PC-3 (cell line): ENCODE results near the gene NEGR1. TPM values are rescaled to one million over a fixed set of nuclear protein-coding genes. Genes with fewer than 3 reads are reported as not detected.

ENCODE experiments used
- ATAC-seq: fragments of 200-7000 bp; cut with Tn5 transposase; 2 replicates; pipeline ENCODE4 v1.9.1; 2020; ENCODE audit warnings: mild to moderate bottlenecking, moderate library complexity
- BruUV-seq: library from RNA; stranded (reverse); fragments of 400-500 nt; replicated peaks from 2 replicates; lab custom pipeline; 2021; lab: Mats Ljungman, UMichigan
- CTCF ChIA-PET: fragments of 300-600 bp; sonication (Branson Sonifier 250); formaldehyde crosslinking; loops from one replicate; lab custom pipeline; 2022; ENCODE audit warnings: antibody characterized with exemption; lab: Charles Lee
- POLR2A ChIA-PET: fragments of 300-600 bp; sonication (Branson Sonifier 250); formaldehyde crosslinking; loops from one replicate; lab custom pipeline; 2022; ENCODE audit warnings: antibody characterized with exemption; ENCODE audit not compliant: unreplicated experiment; lab: Charles Lee
- DNase-seq: peaks from one replicate; pipeline ENCODE4 v3.0.0-alpha.2; 2015
- H2AFZ ChIP-seq: fragments of 300-600 bp; sonication (generic); 2 replicates; pipeline ENCODE4 v1.6.0; 2016; ENCODE audit warnings: antibody characterized with exemption, low read length
- H3F3A ChIP-seq: fragments of 300-600 bp; sonication (generic); one replicate; pipeline ENCODE4 v1.6.0; 2017; ENCODE audit warnings: antibody characterized with exemption, low read length, control low read depth, mild to moderate bottlenecking; ENCODE audit not compliant: unreplicated experiment
- H3K27ac ChIP-seq: fragments of 300-600 bp; sonication (generic); 2 replicates; pipeline ENCODE4 v1.5.1; 2016; ENCODE audit warnings: mild to moderate bottlenecking, low read length
- H3K27me3 ChIP-seq: fragments of 300-600 bp; sonication (generic); 2 replicates; pipeline ENCODE4 v1.6.1; 2016; ENCODE audit warnings: low read length, mixed read lengths
- H3K36me3 ChIP-seq: fragments of 300-600 bp; sonication (generic); 2 replicates; pipeline ENCODE4 v1.6.1; 2016; ENCODE audit warnings: low read depth, mixed run types, low read length, mixed read lengths
- H3K4me1 ChIP-seq: fragments of 300-600 bp; sonication (generic); 2 replicates; pipeline ENCODE4 v1.5.1; 2016; ENCODE audit warnings: low read length; ENCODE audit not compliant: insufficient read depth
- H3K4me2 ChIP-seq: fragments of 300-600 bp; sonication (generic); 2 replicates; pipeline ENCODE4 v1.6.0; 2016; ENCODE audit warnings: low read length
- H3K4me3 ChIP-seq: fragments of 300-600 bp; sonication (generic); 2 replicates; pipeline ENCODE4 v1.5.1; 2016; ENCODE audit warnings: mild to moderate bottlenecking, low read length, mixed read lengths
- H3K79me2 ChIP-seq: fragments of 300-600 bp; sonication (generic); 2 replicates; pipeline ENCODE4 v1.6.1; 2017; ENCODE audit warnings: low read length, mixed read lengths
- H3K9ac ChIP-seq: fragments of 300-600 bp; sonication (generic); 2 replicates; pipeline ENCODE4 v1.6.0; 2016; ENCODE audit warnings: mild to moderate bottlenecking, low read length
- H3K9me2 ChIP-seq: fragments of 300-600 bp; sonication (generic); replicated peaks from 2 replicates; pipeline ENCODE4 v1.6.1; 2016; ENCODE audit warnings: mixed run types, low read length, mixed read lengths
- H3K9me3 ChIP-seq: fragments of 300-600 bp; sonication (generic); 2 replicates; pipeline ENCODE4 v1.6.1; 2016; ENCODE audit warnings: low read length, mixed read lengths
- H4K20me1 ChIP-seq: fragments of 300-600 bp; sonication (generic); 2 replicates; pipeline ENCODE4 v1.6.1; 2016; ENCODE audit warnings: low read length, mixed read lengths
- EZH2 ChIP-seq: fragments of 300-600 bp; sonication (generic); IDR thresholded peaks from one replicate; pipeline ENCODE4 v1.6.1; 2017; ENCODE audit warnings: antibody characterized with exemption, mild to moderate bottlenecking, low read length; ENCODE audit not compliant: unreplicated experiment
- EZH2phosphoT487 ChIP-seq: fragments of 300-600 bp; sonication (generic); IDR thresholded peaks from 2 replicates; pipeline ENCODE4 v1.6.1; 2018; ENCODE audit warnings: mild to moderate bottlenecking, antibody characterized with exemption, low read length, borderline replicate concordance
- intact Hi-C: fragments of 100-400 bp; cut with micrococcal nuclease; formaldehyde crosslinking; loops from 2 replicates; pipeline ENCODE4 v1.9.0; 2023
- total RNA-seq: library from RNA; depleted of rRNA; stranded (reverse); fragments of >200 nt; gene quantifications from 2 replicates; pipeline ENCODE4 v1.2.3, GENCODE V29; 2014
- TF ChIP-seq, protein P1 (sequence below): fragments of 300-600 bp; sonication (generic); conservative IDR thresholded peaks from 2 replicates; pipeline ENCODE4 v1.5.1; 2017; ENCODE audit warnings: antibody characterized with exemption, low read depth, mild to moderate bottlenecking, low read length

NEGR1 gene
- total RNA-seq, 1 experiment from 2014 or later, result 3.4 TPM

GRCh38 chr1:71522721-71523120 is 759.6 kb downstream of the NEGR1 start:
- H3F3A ChIP-seq, result no peaks in the 10 kb centered on the region
- DNase-seq (peak; percentile 4), ATAC-seq (no peak)
- ChIA-PET POLR2A (no interaction called here), CTCF (no interaction called here)
- H3K9me2 ChIP-seq, result no peaks in the 10 kb centered on the region
- TF ChIP-seq EZH2phosphoT487, result no peak
- no peaks in the 10 kb centered on the region for H3K9me3 ChIP-seq
- no peak overlapping the region for H3K9ac ChIP-seq
- H4K20me1 ChIP-seq, result no peaks in the 10 kb centered on the region
- H3K4me1 ChIP-seq, result peaks cover 7% of the 10 kb centered on the region
- H3K36me3 ChIP-seq, result no peaks in the 10 kb centered on the region
- BruUV-seq, result no TSS peak
- H2AFZ ChIP-seq, result no peak overlapping the region
- H3K79me2 ChIP-seq, result no peaks in the 10 kb centered on the region
- no peaks in the 10 kb centered on the region for H3K27me3 ChIP-seq
- H3K27ac ChIP-seq, result no peak overlapping the region
- no peak overlapping the region for H3K4me2 ChIP-seq
- intact Hi-C loops, result loop anchor here (5.0 kb wide), 3 partner anchors 215 to 430 kb away; no protein-coding TSS in a partner anchor
- no peak overlapping the region for H3K4me3 ChIP-seq

DNA sequence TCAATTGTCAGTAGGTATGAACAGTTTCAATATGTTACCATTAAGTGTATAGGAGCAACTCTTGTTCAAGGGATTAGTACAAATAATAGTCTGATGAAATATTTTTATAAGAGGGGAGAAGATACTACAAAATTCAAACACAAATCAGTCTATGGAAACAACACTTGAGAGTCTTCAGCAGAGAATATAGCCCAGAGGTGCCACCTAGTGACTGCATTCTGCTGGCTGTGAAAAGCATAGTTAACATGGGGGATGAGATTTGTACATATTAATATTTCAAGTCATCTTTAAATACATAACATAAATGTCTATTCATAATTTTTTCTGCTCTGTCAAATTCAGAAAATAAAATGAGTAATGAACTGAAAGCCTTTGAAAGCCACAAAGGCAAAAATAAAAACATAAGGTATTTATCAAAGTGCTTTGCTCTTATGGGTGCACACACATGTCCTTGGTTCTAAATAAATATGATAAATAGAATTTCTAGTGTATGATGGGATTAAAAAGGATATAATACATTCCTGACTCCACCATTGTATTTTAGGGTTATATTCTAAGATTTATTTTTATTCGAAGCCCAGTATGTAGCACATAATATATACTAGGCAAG is 760.6 kb downstream of the NEGR1 start:
- no peaks in the 10 kb centered on the region for H3K9me3 ChIP-seq
- peak; percentile 70 for DNase-seq
- H3K36me3 ChIP-seq, result no peaks in the 10 kb centered on the region
- H3K27me3 ChIP-seq, result no peaks in the 10 kb centered on the region
- ChIA-PET CTCF (no interaction called here), POLR2A (no interaction called here)
- no peak overlapping the region for H3K9ac ChIP-seq
- H3K9me2 ChIP-seq, result no peaks in the 10 kb centered on the region
- no peak overlapping the region for H3K27ac ChIP-seq
- no TSS peak for BruUV-seq
- ATAC-seq, result peak; percentile 66
- peaks cover 5% of the 10 kb centered on the region for H3K4me1 ChIP-seq
- H4K20me1 ChIP-seq, result no peaks in the 10 kb centered on the region
- H3K4me3 ChIP-seq, result no peak overlapping the region
- intact Hi-C loops, result loop anchor here (5.0 kb wide), 3 partner anchors 214 to 429 kb away; no protein-coding TSS in a partner anchor
- no peak overlapping the region for H2AFZ ChIP-seq
- TF ChIP-seq EZH2phosphoT487, result no peak
- no peak for TF ChIP-seq EZH2
- TF ChIP-seq, protein P1, sequence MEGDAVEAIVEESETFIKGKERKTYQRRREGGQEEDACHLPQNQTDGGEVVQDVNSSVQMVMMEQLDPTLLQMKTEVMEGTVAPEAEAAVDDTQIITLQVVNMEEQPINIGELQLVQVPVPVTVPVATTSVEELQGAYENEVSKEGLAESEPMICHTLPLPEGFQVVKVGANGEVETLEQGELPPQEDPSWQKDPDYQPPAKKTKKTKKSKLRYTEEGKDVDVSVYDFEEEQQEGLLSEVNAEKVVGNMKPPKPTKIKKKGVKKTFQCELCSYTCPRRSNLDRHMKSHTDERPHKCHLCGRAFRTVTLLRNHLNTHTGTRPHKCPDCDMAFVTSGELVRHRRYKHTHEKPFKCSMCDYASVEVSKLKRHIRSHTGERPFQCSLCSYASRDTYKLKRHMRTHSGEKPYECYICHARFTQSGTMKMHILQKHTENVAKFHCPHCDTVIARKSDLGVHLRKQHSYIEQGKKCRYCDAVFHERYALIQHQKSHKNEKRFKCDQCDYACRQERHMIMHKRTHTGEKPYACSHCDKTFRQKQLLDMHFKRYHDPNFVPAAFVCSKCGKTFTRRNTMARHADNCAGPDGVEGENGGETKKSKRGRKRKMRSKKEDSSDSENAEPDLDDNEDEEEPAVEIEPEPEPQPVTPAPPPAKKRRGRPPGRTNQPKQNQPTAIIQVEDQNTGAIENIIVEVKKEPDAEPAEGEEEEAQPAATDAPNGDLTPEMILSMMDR, result peak; percentile 87
- no peaks in the 10 kb centered on the region for H3F3A ChIP-seq
- no peaks in the 10 kb centered on the region for H3K79me2 ChIP-seq
- H3K4me2 ChIP-seq, result no peak overlapping the region

- POLR2A ChIA-PET, result no interaction called here
- CTCF ChIA-PET, result no interaction called here
- Histone ChIP-seq H3K36me3 (no peaks in the 10 kb centered on the region), H3F3A (no peaks in the 10 kb centered on the region), H2AFZ (no peak overlapping the region), H3K27ac (no peak overlapping the region), H3K9ac (no peak overlapping the region), H3K4me1 (no peaks in the 10 kb centered on the region), H3K4me3 (no peak overlapping the region), H4K20me1 (no peaks in the 10 kb centered on the region), H3K4me2 (no peak overlapping the region), H3K9me2 (no peaks in the 10 kb centered on the region), H3K9me3 (no peaks in the 10 kb centered on the region), H3K79me2 (no peaks in the 10 kb centered on the region), H3K27me3 (no peaks in the 10 kb centered on the region)
- TF ChIP-seq EZH2, result no peak
- BruUV-seq, result no TSS peak
- intact Hi-C loops, result no loop called here
- DNase-seq, result no peak
- no peak for ATAC-seq
Measured at GRCh38 chr1:71511505-71511904, 770.8 kb downstream of the NEGR1 start.
